ENCODE data around the gene RBM48. TPM values are rescaled to one million over a fixed set of nuclear protein-coding genes. Genes with fewer than 3 reads are reported as not detected.
"Not testable (repeated sequence)": the region's sequence is repeated elsewhere in the genome, so short reads cannot be mapped to it uniquely, and the experiment has no call there.

RBM48 gene
- polyA plus RNA-seq (ENCODE audit: insufficient read length in 4 of 4) = 10 to 100 TPM; 14.2 to 23.5 (median 20.5) TPM

DNA sequence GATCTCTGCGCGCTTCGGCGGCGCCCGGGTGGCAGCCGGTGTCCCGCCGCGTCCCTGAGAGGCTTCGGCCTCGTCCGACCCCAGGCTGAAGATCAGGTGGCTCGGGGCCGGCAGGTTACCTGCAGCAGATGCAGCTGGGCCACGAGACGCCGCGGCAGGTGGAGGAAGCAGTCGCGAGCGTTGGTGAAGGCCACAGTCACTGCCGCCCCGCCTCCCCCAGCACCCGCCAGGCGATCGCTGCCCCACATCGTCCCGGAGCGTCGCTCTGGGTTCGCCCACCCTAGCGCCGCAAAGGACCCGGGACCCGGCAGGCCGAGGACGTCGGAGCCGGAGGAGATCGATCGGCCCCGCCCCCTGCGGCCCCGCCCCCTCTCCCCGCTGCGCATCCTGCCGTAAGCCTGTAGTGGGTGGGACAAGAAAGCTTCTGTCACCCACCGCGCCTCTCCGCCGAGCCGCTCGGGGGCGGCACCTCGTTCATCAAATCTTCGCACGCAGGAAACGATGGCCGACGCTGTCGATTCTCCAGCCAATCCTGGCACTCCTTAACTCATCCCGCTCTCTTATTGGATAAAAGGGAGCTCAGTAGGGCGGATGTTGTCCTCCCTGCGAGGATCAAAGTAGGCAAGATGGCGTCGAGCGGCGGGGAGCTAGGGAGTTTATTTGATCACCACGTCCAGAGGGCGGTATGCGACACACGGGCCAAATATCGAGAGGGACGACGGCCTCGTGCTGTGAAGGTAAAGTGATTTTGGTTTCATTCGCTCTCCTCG, at the start of gene RBM48, which contains the start of gene PEX1:
Gene RBM48, plus strand, starts transcription at position 608 of the 770 bp plus-strand sequence. Its CDS starts 19 bp downstream, at position 627.
Gene PEX1, minus strand, starts transcription at position 333 of the 770 bp plus-strand sequence. Its CDS starts 85 bp downstream, at position 248.
- DNase-seq (ENCODE audit: low read depth in 4 of 4, low spot score in 3 of 4) = peak; percentile 89 to 98 (median 96)

DNA sequence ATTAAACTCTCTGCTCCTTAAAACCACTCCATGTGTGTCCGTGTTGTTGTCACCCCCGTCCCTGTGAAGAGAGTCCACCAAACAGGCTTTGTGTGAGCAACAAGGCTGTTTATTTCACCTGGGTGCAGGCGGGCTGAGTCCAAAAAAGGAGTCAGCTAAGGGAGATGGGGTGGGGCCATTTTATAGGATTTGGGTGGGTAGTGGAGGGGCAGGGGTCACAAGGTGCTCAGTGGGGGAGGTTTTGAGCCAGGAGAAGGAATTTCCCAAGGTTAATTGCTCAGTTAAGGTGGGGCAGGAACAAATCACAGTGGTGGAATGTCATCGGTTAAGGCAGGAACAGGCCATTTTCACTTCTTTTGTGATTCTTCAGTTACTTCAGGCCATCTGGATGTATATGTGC, 49.4 kb upstream of the RBM48 start:
- not testable (repeated sequence) for DNase-seq (ENCODE audit: low read depth in 4 of 4, low spot score in 3 of 4)

DNA sequence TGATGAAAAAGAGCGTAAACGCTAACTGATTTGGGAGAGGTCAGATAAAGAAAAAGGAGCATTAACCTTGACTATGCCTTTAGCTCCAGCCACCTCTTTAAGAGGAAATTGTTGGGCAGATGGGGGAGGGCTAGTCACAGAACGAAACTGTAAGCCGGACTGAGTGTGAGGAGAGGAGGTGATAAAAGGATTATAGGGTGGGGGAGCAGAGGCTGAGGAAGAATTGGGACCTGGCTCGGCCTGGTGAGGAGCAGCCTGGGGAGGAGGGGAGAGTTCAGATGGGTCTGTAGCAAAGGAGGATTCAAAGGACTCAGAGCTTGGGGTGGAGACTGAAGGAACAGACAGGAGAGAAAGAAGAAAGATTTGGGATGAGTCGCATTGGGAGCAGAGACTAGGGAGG, 45.0 kb upstream of the RBM48 start:
- not testable (repeated sequence) for DNase-seq (ENCODE audit: low read depth in 4 of 4, low spot score in 3 of 4)

DNA sequence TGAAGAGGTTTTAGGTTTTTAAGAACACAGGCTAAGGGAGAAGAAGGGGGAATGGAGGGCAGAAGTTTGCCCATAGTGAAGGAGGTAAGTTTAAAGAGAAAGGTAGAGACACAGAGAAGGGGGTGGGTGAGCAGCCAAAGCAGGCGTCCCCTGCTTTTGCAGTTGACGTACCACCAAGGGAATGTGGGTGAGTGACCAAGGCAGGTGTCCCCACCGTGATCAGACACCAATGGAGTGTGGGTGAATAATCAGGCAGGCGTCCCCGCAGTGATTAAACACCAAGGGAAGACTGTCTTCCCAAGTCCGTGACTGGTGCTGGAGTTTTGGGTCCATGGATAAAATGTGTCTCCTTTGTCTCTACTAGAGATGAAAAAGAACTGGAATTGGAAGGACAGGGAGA, 44.4 kb upstream of the RBM48 start:
- DNase-seq (ENCODE audit: low read depth in 4 of 4, low spot score in 3 of 4) = not testable (repeated sequence)

DNA sequence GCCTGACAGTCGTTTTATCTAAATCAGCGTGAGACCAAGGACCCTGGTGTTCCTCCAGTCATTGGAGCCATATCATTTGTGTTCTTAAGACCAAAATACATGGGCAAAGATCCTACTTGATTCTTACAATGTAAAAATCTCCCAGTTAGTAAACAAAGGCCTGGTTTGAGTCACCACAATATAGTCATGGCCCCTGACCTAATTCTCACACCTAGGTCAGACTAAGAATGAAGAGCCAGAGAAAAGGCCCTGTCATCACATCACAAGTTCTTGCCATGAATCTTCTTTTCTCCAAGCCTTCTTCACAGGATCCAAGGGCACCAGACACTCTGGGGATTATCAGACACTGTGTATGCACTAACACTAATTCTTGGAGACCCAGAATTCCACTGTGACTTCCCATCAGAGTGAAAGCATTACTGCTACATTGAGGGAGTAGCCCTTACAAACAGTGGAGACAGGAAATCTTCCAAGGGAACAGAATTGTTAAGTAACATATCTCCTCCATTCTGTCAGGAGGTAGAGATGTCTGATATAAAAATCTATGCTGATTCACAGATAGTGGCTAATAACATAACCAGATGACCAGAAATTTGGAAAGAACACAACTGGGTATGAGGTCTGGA, 43.2 kb upstream of the RBM48 start:
- DNase-seq (ENCODE audit: low read depth in 4 of 4, low spot score in 3 of 4) = no peak

DNA sequence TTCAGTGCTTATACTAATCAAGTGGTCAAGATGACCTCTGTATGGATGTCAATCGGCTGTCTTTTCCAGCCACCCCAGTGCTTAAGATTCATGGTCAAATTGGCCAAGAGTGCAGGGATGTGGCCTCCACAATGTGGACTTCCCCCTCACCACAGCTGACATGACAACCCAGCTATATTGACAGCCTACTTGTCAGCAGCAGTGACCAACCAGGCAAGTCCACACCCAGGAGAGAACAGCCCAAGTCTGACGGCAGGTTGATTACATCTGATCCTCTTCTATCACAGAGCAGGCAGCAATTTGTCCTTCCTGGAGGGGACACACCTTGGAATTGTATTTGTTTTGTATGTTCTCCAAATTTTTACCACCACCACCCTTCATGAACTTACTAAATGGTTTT, 42.6 kb upstream of the RBM48 start:
- DNase-seq (ENCODE audit: low read depth in 4 of 4, low spot score in 3 of 4) = no peak

DNA sequence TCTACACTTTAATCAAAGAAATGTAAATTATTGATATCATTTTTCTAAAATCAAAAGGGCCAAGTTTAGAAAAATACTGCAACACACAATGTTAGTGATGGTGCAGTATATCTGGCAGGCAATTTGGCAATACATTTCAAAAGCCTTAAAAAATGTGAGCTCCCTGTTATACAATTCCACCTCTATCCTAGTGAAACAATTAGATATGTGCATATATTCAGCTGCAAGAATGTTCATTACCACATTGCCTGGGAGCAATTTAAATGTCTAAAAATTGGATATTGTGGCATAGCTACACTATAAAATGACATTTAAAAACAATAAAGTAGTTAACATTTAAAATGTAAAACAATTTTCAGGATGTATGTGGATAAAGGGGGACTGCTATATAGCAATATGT, 40.8 kb upstream of the RBM48 start:
- no peak for DNase-seq (ENCODE audit: low read depth in 4 of 4, low spot score in 3 of 4)

DNA sequence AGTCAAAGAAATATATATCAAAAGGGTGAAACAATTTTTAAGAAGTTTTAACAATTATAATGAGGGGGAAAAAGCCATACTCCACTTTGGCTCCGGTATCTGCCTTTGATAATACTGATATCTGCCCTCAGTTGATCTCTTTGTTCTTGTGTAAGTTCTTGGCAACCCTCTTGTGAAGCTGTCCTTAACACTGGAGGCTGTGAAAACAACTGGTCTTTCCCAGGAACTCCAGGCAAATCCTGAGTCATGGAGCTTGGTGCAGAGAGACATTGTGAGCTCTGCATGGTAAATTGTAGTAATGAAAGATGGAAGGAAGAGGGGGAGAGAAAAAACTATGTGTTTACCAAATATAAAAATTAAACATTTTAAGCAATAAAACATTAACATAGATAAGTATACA, 39.0 kb upstream of the RBM48 start:
- no peak for DNase-seq (ENCODE audit: low read depth in 4 of 4, low spot score in 3 of 4)

DNA sequence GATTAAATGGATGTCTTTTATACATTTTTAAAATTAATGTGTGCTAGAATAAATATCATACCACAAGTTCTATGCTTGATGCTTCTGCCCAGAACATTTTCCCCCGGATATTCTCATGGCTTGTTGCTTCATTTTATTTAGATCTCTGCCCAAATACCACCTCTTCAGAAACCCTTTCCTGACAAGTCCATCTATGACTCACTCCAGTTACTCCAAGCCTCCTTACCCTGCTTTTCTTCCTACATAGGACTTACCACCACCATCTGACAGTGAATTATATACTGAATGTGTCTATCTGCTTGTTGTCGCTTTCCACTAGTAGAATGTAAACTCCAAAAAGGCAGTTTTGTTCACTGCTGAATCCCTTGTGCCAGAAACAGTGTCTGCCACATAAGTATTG, 31.7 kb upstream of the RBM48 start:
- DNase-seq (ENCODE audit: low read depth in 4 of 4, low spot score in 3 of 4) = no peak

DNA sequence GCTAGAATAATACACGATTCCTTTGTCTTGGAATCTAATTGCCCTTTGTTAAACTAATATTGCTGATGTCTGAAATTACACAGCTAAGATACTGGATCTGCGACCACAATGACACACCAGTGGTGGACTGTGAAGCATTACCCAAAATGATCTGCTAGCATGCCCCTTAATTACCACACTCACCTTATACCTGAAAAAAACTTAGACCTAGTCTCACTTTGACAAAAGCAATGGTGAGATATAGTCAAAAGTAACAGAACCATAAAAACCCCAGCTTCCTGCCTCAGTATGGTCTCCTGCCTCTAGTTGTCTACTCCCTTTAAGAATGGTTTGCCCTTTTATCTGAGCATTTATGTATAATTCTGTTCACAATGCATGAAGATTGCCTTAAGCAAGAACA, 30.0 kb upstream of the RBM48 start:
- no peak for DNase-seq (ENCODE audit: low read depth in 4 of 4, low spot score in 3 of 4)

DNA sequence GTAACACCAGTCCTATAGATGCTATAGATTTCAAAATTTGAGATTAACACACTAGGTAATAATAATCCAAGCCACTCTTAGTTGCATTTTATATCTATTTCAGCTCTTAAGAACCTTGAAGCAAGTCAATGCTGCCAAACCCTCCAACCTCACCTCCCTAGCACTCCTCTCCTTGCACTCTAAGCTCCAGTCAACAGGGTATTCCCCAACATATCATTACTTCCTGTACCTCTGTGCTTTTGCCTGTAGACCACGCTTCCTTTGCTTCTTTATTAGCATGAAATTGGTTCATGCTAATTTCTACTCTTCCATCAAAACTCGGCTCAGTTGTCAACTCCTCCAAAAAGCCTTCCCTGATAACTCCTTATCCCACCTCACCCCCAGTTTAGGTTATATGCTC, 24.8 kb upstream of the RBM48 start:
- no peak for DNase-seq (ENCODE audit: low read depth in 4 of 4, low spot score in 3 of 4)

DNA sequence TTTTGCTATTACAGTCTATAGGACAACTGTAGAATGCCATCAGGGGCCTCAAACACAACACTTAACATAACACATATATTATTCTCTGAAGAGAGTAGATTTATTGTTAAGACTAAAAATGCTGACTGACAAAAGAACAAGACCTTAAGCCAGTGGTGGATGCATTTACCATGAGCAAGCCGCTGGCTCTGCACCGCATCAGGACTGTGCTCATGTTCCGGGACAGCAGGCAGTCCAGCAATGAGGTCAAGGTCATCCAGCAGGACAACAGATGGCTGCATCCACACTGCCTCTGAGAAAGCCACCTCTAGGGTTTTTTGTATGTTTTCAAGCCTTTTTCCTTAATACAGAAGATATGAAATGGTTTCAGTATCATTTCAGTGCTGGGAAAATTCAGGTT, 24.0 kb upstream of the RBM48 start:
- DNase-seq (ENCODE audit: low read depth in 4 of 4, low spot score in 3 of 4) = no peak

DNA sequence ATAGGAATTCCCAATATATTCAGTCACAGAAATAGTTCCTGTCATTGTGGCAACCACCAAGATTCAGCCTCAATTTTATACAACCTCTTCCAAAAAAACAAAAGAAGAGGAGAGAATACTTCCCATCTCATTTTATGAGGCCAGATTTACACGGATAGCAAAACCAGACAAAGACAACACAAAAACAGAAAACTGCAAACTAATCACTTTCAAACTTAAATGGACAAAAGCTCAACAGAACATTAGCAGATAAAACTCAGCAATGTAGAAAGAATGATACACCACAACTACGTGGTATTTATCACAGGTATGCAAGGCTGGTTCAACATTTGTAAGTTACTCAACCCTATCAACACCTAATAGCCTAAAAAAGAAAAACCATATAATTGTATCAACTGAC, 22.2 kb upstream of the RBM48 start:
- DNase-seq (ENCODE audit: low read depth in 4 of 4, low spot score in 3 of 4) = no peak

DNA sequence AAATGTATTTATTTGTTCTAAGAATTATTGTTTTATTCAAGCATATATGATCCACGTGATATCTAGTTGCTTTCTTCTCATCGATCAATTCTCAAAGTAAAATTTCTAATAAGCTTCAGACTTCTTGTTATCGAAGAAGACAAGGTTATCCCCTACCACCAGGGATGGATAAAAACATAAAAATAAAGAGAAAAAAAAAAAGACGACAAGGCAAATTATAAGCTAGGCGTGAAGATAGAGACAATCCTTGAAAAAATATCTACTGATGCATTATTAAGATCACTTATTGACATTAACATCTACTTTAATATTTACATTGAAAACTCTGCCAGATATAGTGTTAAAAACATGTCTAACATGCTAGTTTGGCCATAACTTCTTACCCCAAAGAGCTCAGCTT, 19.6 kb upstream of the RBM48 start:
- DNase-seq (ENCODE audit: low read depth in 4 of 4, low spot score in 3 of 4) = no peak

DNA sequence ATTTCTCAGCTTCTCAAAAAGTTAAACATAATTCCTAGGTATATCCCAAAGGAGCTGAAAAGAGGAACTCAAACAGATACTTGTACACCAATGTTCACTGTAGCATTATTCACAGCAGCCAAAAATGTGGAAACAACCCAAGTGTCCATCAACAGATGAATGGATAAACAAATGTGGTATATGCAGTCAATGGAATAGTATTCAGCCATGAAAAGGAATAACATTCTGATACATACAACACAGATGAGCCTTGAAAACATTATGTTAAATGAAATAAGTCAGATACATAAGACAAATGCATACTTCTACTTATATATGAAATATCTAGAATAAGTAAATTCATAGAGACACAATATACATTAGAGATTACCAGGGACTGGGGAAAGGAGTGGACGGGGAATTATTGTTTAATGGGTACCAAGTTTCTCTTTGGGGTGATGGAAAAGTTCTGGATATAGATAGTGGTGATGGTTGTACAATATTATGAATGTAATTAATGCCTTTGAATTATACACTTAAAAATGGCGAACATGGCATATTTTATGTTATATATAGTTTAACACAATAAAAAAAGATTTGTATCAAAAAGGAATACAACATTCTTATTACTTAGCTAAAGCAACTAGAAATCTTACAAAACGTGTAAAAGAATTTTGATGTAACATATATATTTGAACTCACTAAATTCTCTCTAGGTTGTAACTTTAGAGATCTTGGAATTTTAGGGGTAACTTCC, 15.3 kb upstream of the RBM48 start:
- no peak for DNase-seq (ENCODE audit: low read depth in 4 of 4, low spot score in 3 of 4)

DNA sequence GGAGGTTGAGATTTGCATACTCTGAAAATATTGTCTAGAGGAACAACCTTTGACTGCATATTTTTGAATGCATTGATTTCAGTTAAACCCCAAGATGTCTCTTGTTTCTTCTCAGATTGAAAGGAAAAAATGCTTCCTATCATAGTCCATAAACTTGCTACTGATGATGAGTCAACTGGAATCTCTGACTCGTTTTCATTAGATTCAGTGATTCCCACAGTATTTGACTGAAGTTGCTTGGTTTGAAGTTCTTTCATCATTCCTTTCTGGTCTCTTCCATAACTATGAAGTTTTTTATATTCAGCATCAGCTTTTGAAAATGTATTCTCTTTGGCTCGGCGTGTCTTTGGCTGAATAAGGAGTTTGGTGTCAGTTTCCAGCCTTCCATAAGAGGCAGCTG, 11.0 kb upstream of the RBM48 start:
- DNase-seq (ENCODE audit: low read depth in 4 of 4, low spot score in 3 of 4) = no peak

DNA sequence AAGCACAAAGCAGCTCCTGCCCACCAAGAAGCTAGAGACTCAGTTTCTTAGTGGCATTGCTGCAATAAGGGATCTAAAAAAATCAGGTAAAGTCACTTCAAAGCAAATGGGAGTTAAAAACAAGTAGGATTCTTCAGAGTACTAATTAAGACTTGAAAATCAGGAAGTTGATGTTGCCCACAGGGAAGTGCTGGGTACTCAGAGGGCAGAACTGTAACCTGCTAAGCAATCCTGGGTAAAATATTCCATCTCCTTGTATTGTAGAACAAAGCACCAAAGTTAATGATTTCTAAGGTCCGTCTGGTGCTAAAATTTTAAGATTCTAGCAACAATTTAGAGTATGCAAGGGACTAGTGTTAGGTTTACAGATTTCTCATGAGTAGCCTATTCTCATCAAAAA, 8.6 kb upstream of the RBM48 start:
- DNase-seq (ENCODE audit: low read depth in 4 of 4, low spot score in 3 of 4) = no peak

DNA sequence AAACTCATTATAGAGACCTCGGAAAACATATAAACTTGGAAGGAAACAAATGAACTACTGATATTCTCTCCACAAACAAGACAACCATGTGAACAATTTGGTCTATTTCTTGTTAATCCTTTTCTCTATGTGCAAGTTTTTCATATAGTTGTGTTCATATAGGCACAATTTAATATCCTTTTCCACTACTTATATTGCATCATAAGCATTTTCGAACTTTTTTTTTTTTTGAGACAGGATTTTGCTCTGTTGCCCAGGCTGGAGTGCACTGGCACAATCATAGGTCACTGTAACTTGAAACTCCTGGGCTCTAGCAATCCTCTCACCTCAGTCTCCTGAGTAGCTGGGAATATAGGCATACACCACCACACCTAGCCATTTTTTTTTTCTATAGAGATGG, 5.5 kb upstream of the RBM48 start:
- no peak for DNase-seq (ENCODE audit: low read depth in 4 of 4, low spot score in 3 of 4)

DNA sequence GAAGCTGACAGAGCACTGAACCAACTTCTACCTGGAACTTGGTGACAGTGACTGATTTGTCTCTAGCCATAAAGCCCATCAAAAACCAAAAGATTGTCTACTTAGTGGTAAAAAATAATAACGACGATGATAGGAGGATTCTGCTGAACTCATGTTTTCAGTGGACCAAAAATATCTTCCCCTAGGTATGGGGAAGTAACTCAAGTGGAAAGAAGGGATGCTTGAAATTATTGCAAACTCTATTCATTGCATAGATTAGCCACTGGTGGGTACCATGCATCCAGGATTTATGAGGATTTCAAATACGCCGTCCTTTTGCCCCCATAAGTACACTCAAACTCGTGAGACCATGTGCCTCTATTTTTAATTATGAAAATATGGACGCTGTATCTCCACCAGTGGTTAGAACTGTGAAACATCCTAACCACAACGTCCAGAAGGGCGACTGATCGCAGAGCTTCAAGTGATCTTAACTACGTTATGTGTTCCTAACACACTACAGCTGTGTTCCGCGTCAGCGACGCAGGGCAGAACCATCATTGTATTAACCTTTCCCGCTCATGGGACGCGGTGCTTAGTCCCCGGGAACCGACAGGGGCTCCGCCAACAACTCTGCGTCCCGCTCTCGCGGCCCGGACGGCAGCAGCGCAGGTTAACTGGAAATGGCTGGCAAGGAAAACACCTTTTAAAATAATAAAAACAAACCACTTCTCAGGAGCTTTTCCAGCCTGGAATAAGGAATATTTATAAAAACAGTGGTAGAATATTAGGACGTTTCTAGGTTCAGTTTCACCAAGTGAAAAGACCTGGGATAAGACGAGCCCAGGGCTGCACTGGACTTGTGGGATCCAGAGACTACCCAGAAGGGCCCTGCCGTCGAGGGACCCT, 1.1 kb upstream of the RBM48 start:
- DNase-seq (ENCODE audit: low read depth in 4 of 4, low spot score in 3 of 4) = peak; percentile 5 to 34 (median 29)

DNA sequence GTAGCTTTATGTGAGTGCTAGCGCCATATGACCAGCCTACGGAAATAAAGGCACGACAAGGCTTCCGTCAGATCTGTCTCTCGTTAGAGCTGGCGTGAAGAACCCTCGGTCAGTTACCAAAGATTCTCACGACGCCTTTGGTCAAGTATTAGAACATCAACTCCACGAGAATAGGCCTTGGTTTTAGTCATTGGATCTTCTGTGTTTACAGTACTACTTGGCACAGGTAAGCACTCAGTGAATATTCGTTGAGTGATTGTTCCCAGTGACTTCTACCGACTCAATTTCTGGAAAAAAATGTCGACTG, 316 bp downstream of the RBM48 start:
- no peak for DNase-seq (ENCODE audit: low read depth in 4 of 4, low spot score in 3 of 4)

DNA sequence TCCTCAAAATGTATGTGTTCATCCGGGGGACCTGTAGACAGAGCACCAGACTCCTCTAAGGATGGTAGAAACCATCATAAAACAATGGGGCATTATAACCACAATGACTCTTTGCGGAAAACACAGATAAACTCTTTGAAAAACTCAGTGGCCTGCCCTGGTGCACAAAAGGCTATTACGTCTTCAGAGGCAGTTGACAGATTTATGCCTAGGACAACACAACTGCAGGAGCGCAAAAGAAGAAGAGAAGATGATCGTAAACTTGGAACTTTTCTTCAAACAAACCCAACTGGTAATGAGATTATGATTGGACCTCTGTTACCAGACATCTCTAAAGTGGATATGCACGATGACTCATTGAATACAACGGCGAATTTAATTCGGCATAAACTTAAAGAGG, 6.0 kb downstream of the RBM48 start:
- DNase-seq (ENCODE audit: low read depth in 4 of 4, low spot score in 3 of 4) = no peak
